Endodermal cell (in vitro differentiated cells): ENCODE measurements around the gene IFT57. TPM values are rescaled to one million over a fixed set of nuclear protein-coding genes. Genes with fewer than 3 reads are reported as not detected.
"Not testable (repeated sequence)": the region's sequence is repeated elsewhere in the genome, so short reads cannot be mapped to it uniquely, and the experiment has no call there.

Source experiments
- DNase-seq: peaks from one replicate; pipeline ENCODE4 v3.0.0-alpha.2; 2017
- H3K27ac ChIP-seq: 2 replicates; pipeline ENCODE4 v1.5.1; 2013; ENCODE audit warnings: mild to moderate bottlenecking, low read depth, low read length, moderate library complexity
- H3K27me3 ChIP-seq: 2 replicates; pipeline ENCODE4 v1.6.1; 2013; ENCODE audit warnings: mild to moderate bottlenecking, low read length, moderate library complexity; ENCODE audit not compliant: insufficient read depth, control insufficient read depth, poor library complexity, severe bottlenecking
- H3K36me3 ChIP-seq: 2 replicates; pipeline ENCODE4 v1.7.0; 2013; ENCODE audit warnings: mild to moderate bottlenecking, low read length, moderate library complexity; ENCODE audit not compliant: control insufficient read depth, insufficient read depth
- H3K4me1 ChIP-seq: one replicate; pipeline ENCODE4 v1.7.0; 2013; ENCODE audit warnings: low read length; ENCODE audit not compliant: control insufficient read depth, insufficient read depth
- H3K4me3 ChIP-seq: 2 replicates; pipeline ENCODE4 v1.5.1; 2013; ENCODE audit warnings: mild to moderate bottlenecking, low read length, moderate library complexity
- H3K9ac ChIP-seq: 2 replicates; pipeline ENCODE4 v1.6.1; 2013; ENCODE audit warnings: mild to moderate bottlenecking, low read length, moderate library complexity; ENCODE audit not compliant: poor library complexity, severe bottlenecking; ENCODE audit errors: extremely low read depth
- H3K9me3 ChIP-seq: 2 replicates; pipeline ENCODE4 v1.6.1; 2013; ENCODE audit warnings: mild to moderate bottlenecking, low read length, moderate library complexity; ENCODE audit not compliant: control insufficient read depth
- H3K27ac Mint-ChIP-seq: 2 replicates; pipeline ENCODE4 v1.8.0; 2020; ENCODE audit warnings: mixed read lengths
- H3K27me3 Mint-ChIP-seq: 2 replicates; pipeline ENCODE4 v1.8.0; 2021; ENCODE audit warnings: mild to moderate bottlenecking, mixed read lengths; ENCODE audit not compliant: insufficient read depth
- H3K36me3 Mint-ChIP-seq: 2 replicates; pipeline ENCODE4 v1.8.0; 2020; ENCODE audit warnings: low read depth, mixed read lengths
- H3K4me1 Mint-ChIP-seq: 2 replicates; pipeline ENCODE4 v1.8.0; 2020; ENCODE audit warnings: mixed read lengths
- H3K4me3 Mint-ChIP-seq: 2 replicates; pipeline ENCODE4 v1.8.0; 2020; ENCODE audit warnings: mild to moderate bottlenecking, moderate library complexity, mixed read lengths
- H3K9me3 Mint-ChIP-seq: 2 replicates; pipeline ENCODE4 v1.8.0; 2020; ENCODE audit warnings: mild to moderate bottlenecking, mixed read lengths
- CTCF ChIP-seq: fragments of 200-600 bp; sonication (generic); conservative IDR thresholded peaks from 2 replicates; pipeline ENCODE4 v1.5.0; 2021; ENCODE audit warnings: antibody characterized with exemption, mild to moderate bottlenecking
- WGBS, 2 experiments: methylation state at CpG; one replicate each; pipeline versions ENCODE4 v1.1.5 to v1.1.7; 2013; ENCODE audit warnings: missing lambda C conversion rate in 2 of 2, mixed read lengths in 1 of 2; ENCODE audit not compliant: insufficient coverage in 1 of 2, insufficient read length in 1 of 2; 5-methylcytosine and 5-hydroxymethylcytosine counted together
- total RNA-seq, 2 donors: library from RNA; stranded (reverse); fragmentation: NEBNext Ultra II Directional in 1 of 2; extraction: Animal tissue kit (Norgen Biotek cat#: 25700) in 1 of 2; gene quantifications; 2 replicates in 1 of 2; 3 replicates in 1 of 2; pipeline ENCODE4 v1.2.1, GENCODE V29; 2021

Gene IFT57
- total RNA-seq, 2 donors from 2014 or later: 45.5 to 60.5 TPM

- Mint-ChIP-seq H3K27ac (no peak overlapping the region), H3K27me3 (no peaks in the 10 kb centered on the region), H3K36me3 (no peaks in the 10 kb centered on the region), H3K4me1 (peaks cover 16% of the 10 kb centered on the region), H3K9me3 (no peaks in the 10 kb centered on the region), H3K4me3 (no peak overlapping the region)
- TF ChIP-seq CTCF: no peak
- H3K36me3 ChIP-seq: no peaks in the 10 kb centered on the region
- H3K4me3 ChIP-seq: no peak overlapping the region
- WGBS, 2 experiments: 57 to 58% methylated on average over 1 to 2 of the region's 2 CpGs
- H3K27me3 ChIP-seq: no peaks in the 10 kb centered on the region
- no peaks in the 10 kb centered on the region for H3K9me3 ChIP-seq
- H3K27ac ChIP-seq: no peak overlapping the region
- DNase-seq: no peak
- H3K9ac ChIP-seq: no peak overlapping the region
- peaks cover 3% of the 10 kb centered on the region for H3K4me1 ChIP-seq
These were observed 65.0 kb downstream of the IFT57 start for GRCh38 chr3:108157273-108157672.

GRCh38 chr3:108156312-108156853, 65.8 kb downstream of the IFT57 start:
- H3K27me3 Mint-ChIP-seq: no peaks in the 10 kb centered on the region
- Histone ChIP-seq H3K4me3 (no peak overlapping the region), H3K9me3 (no peaks in the 10 kb centered on the region), H3K27me3 (no peaks in the 10 kb centered on the region), H3K27ac (no peak overlapping the region), H3K36me3 (no peaks in the 10 kb centered on the region), H3K4me1 (peaks cover 4% of the 10 kb centered on the region), H3K9ac (no peak overlapping the region)
- no peaks in the 10 kb centered on the region for H3K36me3 Mint-ChIP-seq
- H3K27ac Mint-ChIP-seq: no peak overlapping the region
- no peaks in the 10 kb centered on the region for H3K9me3 Mint-ChIP-seq
- no peak overlapping the region for H3K4me3 Mint-ChIP-seq
- 92 to 100% methylated on average over 1 to 4 of the region's 4 CpGs for WGBS, 2 experiments
- DNase-seq: no peak
- no peak for TF ChIP-seq CTCF
- peaks cover 19% of the 10 kb centered on the region for H3K4me1 Mint-ChIP-seq

GRCh38 chr3:108155642-108156041, 66.6 kb downstream of the IFT57 start:
- H3K4me3 ChIP-seq, H3K36me3 ChIP-seq, H3K9me3 Mint-ChIP-seq, H3K36me3 Mint-ChIP-seq, H3K4me3 Mint-ChIP-seq, H3K9ac ChIP-seq, H3K27me3 ChIP-seq, H3K27me3 Mint-ChIP-seq, H3K9me3 ChIP-seq, H3K27ac Mint-ChIP-seq, DNase-seq, H3K27ac ChIP-seq, H3K4me1 ChIP-seq: not testable (repeated sequence)
- peaks cover 19% of the 10 kb centered on the region for H3K4me1 Mint-ChIP-seq
- WGBS, 2 experiments: 90 to 92% methylated on average over 2 to 3 of the region's 4 CpGs

- Mint-ChIP-seq H3K27me3 (no peaks in the 10 kb centered on the region), H3K9me3 (no peaks in the 10 kb centered on the region), H3K4me1 (peaks cover 13% of the 10 kb centered on the region), H3K27ac (no peak overlapping the region), H3K36me3 (no peaks in the 10 kb centered on the region), H3K4me3 (no peak overlapping the region)
- H3K36me3 ChIP-seq: no peaks in the 10 kb centered on the region
- no peak overlapping the region for H3K27ac ChIP-seq
- TF ChIP-seq CTCF: peak; percentile 84
- H3K9ac ChIP-seq: no peak overlapping the region
- no peaks in the 10 kb centered on the region for H3K27me3 ChIP-seq
- H3K4me1 ChIP-seq: peaks cover 4% of the 10 kb centered on the region
- no peaks in the 10 kb centered on the region for H3K9me3 ChIP-seq
- no peak overlapping the region for H3K4me3 ChIP-seq
- peak; percentile 84 for DNase-seq
- WGBS, 2 experiments: 61 to 66% methylated on average over 7 of the region's 7 CpGs
These were observed 68.7 kb downstream of the IFT57 start for GRCh38 chr3:108153451-108153981.
